H54 (cell line): ENCODE results near the gene SMPD1.

Source experiments
- DNase-seq: peaks from one replicate; pipeline ENCODE4 v3.0.0; 2011; ENCODE audit warnings: low spot score, mixed read lengths; ENCODE audit not compliant: insufficient read length
- FAIRE-seq: peaks from 3 replicates; lab custom pipeline; 2011; peaks lifted over from hg19 to GRCh38; lab: Jason Lieb, UNC
- POLR2A ChIP-seq: IDR thresholded peaks from 2 replicates; pipeline ENCODE4 v1.6.1; 2011; ENCODE audit warnings: low read depth, mild to moderate bottlenecking, low read length

SMPD1 gene

GRCh38 chr11:6413791-6414201, 23.5 kb downstream of the SMPD1 start:
- DNase-seq (no peak), FAIRE-seq (no peak)
- no peak for TF ChIP-seq POLR2A

- DNase-seq (no peak), FAIRE-seq (no peak)
- TF ChIP-seq POLR2A, result no peak
Observed at GRCh38 chr11:6414874-6415328, 24.6 kb downstream of the SMPD1 start.

- no peak for TF ChIP-seq POLR2A
- FAIRE-seq (no peak), DNase-seq (no peak)
Observed at GRCh38 chr11:6415797-6416196, 25.5 kb downstream of the SMPD1 start.

- TF ChIP-seq POLR2A, result no peak
- DNase-seq (no peak), FAIRE-seq (no peak)
Observed at GRCh38 chr11:6417907-6418556, 27.8 kb downstream of the SMPD1 start.

- no peak for FAIRE-seq
- no peak for DNase-seq
- TF ChIP-seq POLR2A, result no peak
Observed at GRCh38 chr11:6418557-6419008, 28.3 kb downstream of the SMPD1 start.

- TF ChIP-seq POLR2A, result peak; percentile 42; the same call in 1 of the 2 replicates
- DNase-seq, result peak; percentile 68
- no peak for FAIRE-seq
Observed at GRCh38 chr11:6419009-6419631, 28.8 kb downstream of the SMPD1 start, which contains the start of gene APBB1. APBB1 (minus strand) TSS chr11:6419094; CDS start chr11:6411347, 7,747 bp downstream.

GRCh38 chr11:6420677-6421076, 30.4 kb downstream of the SMPD1 start:
- DNase-seq (no peak), FAIRE-seq (no peak)
- no peak for TF ChIP-seq POLR2A

- no peak for TF ChIP-seq POLR2A
- FAIRE-seq (no peak), DNase-seq (no peak)
Observed at GRCh38 chr11:6427516-6427915, 37.2 kb downstream of the SMPD1 start.

GRCh38 chr11:6431861-6432260, 41.6 kb downstream of the SMPD1 start:
- FAIRE-seq, result peak; percentile 79

GRCh38 chr11:6433998-6434660, 43.9 kb downstream of the SMPD1 start:
- FAIRE-seq (no peak), DNase-seq (no peak)
- TF ChIP-seq POLR2A, result no peak

More at GRCh38 chr11:6431861-6432260, 41.6 kb downstream of the SMPD1 start:
- peak; percentile 94 for DNase-seq
- no peak for TF ChIP-seq POLR2A

- FAIRE-seq (no peak), DNase-seq (no peak)
Observed at GRCh38 chr11:6437423-6437822, 47.1 kb downstream of the SMPD1 start.

GRCh38 chr11:6437993-6438392, 47.7 kb downstream of the SMPD1 start:
- TF ChIP-seq POLR2A, result no peak
- no peak for DNase-seq
- no peak for FAIRE-seq

More at GRCh38 chr11:6437423-6437822, 47.1 kb downstream of the SMPD1 start:
- no peak for TF ChIP-seq POLR2A

GRCh38 chr11:6438979-6439571, 48.8 kb downstream of the SMPD1 start:
- FAIRE-seq, result peak; percentile 50
- no peak for TF ChIP-seq POLR2A
- peak; percentile 56 for DNase-seq
